ENCODE results near the gene MEIS1. TPM values are rescaled to one million over a fixed set of nuclear protein-coding genes. Genes with fewer than 3 reads are reported as not detected.

Gene MEIS1
- total RNA-seq, 3 donors from 2014 or later (not counting 1 experiment from before 2014, with no cell fraction given): 2.0 to 5.4 (median 3.6) TPM

- H3K4me3 ChIP-seq (ENCODE audit: low read length): no peak overlapping the region
- no peak overlapping the region for H3K27ac ChIP-seq (ENCODE audit: low read length)
- H3K27me3 ChIP-seq (ENCODE audit: control insufficient read depth, insufficient read depth, low read length): no peaks in the 10 kb centered on the region
- intact Hi-C loops (cut with micrococcal nuclease): no loop called here
- H3K4me3 Mint-ChIP-seq: no peak overlapping the region
- TF ChIP-seq, protein P1, sequence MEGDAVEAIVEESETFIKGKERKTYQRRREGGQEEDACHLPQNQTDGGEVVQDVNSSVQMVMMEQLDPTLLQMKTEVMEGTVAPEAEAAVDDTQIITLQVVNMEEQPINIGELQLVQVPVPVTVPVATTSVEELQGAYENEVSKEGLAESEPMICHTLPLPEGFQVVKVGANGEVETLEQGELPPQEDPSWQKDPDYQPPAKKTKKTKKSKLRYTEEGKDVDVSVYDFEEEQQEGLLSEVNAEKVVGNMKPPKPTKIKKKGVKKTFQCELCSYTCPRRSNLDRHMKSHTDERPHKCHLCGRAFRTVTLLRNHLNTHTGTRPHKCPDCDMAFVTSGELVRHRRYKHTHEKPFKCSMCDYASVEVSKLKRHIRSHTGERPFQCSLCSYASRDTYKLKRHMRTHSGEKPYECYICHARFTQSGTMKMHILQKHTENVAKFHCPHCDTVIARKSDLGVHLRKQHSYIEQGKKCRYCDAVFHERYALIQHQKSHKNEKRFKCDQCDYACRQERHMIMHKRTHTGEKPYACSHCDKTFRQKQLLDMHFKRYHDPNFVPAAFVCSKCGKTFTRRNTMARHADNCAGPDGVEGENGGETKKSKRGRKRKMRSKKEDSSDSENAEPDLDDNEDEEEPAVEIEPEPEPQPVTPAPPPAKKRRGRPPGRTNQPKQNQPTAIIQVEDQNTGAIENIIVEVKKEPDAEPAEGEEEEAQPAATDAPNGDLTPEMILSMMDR (IDR thresholded peaks at IDR 0.05): no peak
- no peaks in the 10 kb centered on the region for H3K9me3 ChIP-seq (ENCODE audit: control insufficient read depth, insufficient read depth, low read length)
- no peaks in the 10 kb centered on the region for H3K4me1 Mint-ChIP-seq
- H3K4me1 ChIP-seq (ENCODE audit: control insufficient read depth, insufficient read depth, low read length): no peaks in the 10 kb centered on the region
- ATAC-seq: no peak
- DNase-seq: no peak
- H3K27ac Mint-ChIP-seq: no peak overlapping the region
- WGBS (ENCODE audit: insufficient coverage): 29% methylated on average over 4 of the region's 6 CpGs
- no peaks in the 10 kb centered on the region for H3K36me3 Mint-ChIP-seq
- H3K9me3 Mint-ChIP-seq: no peaks in the 10 kb centered on the region
- H3K27me3 Mint-ChIP-seq (ENCODE audit: low read depth in 2 of 2): peaks cover 0 to 8% of the 10 kb centered on the region in 2 donors
- no peaks in the 10 kb centered on the region for H3K36me3 ChIP-seq (ENCODE audit: control insufficient read depth, insufficient read depth, low read length)
Observed at GRCh38 chr2:66522611-66523376, 87.9 kb downstream of the MEIS1 start.

- H3K27me3 ChIP-seq (ENCODE audit: control insufficient read depth, insufficient read depth, low read length): no peaks in the 10 kb centered on the region
- H3K4me1 Mint-ChIP-seq: no peaks in the 10 kb centered on the region
- H3K4me3 ChIP-seq (ENCODE audit: low read length): no peak overlapping the region
- no peak overlapping the region for H3K4me3 Mint-ChIP-seq
- TF ChIP-seq, protein P1 (IDR thresholded peaks at IDR 0.05): no peak
- H3K9me3 ChIP-seq (ENCODE audit: control insufficient read depth, insufficient read depth, low read length): no peaks in the 10 kb centered on the region
- H3K36me3 ChIP-seq (ENCODE audit: control insufficient read depth, insufficient read depth, low read length): no peaks in the 10 kb centered on the region
- no peaks in the 10 kb centered on the region for H3K36me3 Mint-ChIP-seq
- ATAC-seq: no peak
- H3K4me1 ChIP-seq (ENCODE audit: control insufficient read depth, insufficient read depth, low read length): no peaks in the 10 kb centered on the region
- 92% methylated on average over 4 of the region's 5 CpGs for WGBS (ENCODE audit: insufficient coverage)
- no peak for DNase-seq
- peaks cover 0 to 8% of the 10 kb centered on the region in 2 donors for H3K27me3 Mint-ChIP-seq (ENCODE audit: low read depth in 2 of 2)
- no peak overlapping the region for H3K27ac Mint-ChIP-seq
- H3K9me3 Mint-ChIP-seq: no peaks in the 10 kb centered on the region
- H3K27ac ChIP-seq (ENCODE audit: low read length): no peak overlapping the region
- intact Hi-C loops (cut with micrococcal nuclease): no loop called here
Observed at GRCh38 chr2:66523377-66523969, 88.5 kb downstream of the MEIS1 start.

DNA sequence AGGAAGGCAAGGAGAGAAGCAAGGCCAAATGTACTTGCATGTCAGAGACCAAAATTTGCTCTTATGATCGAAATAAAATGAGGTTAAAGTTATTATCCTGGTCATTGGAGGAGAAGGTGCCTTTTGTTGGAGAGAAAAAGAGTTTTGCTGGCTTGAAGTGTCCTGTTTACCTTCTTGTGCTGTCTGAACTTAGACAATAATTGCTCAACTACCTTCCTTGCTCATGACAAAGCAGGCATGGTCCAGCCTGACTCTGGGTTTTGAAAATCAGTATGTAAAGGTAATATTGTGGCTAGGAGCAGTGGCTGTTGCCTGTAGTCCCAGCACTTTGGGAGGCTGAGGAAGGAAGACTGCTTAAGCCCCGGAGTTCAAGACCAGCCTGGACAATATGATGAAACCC is 89.1 kb downstream of the MEIS1 start:
- Histone ChIP-seq H3K27ac (ENCODE audit: low read length) (no peak overlapping the region), H3K4me1 (ENCODE audit: control insufficient read depth, insufficient read depth, low read length) (no peaks in the 10 kb centered on the region), H3K9me3 (ENCODE audit: control insufficient read depth, insufficient read depth, low read length) (no peaks in the 10 kb centered on the region), H3K36me3 (ENCODE audit: control insufficient read depth, insufficient read depth, low read length) (no peaks in the 10 kb centered on the region), H3K4me3 (ENCODE audit: low read length) (no peak overlapping the region), H3K27me3 (ENCODE audit: control insufficient read depth, insufficient read depth, low read length) (no peaks in the 10 kb centered on the region)
- Mint-ChIP-seq H3K4me1 (no peaks in the 10 kb centered on the region), H3K4me3 (no peak overlapping the region), H3K27me3 (ENCODE audit: low read depth in 2 of 2) (peaks cover 2 to 8% of the 10 kb centered on the region in 2 donors), H3K36me3 (no peaks in the 10 kb centered on the region), H3K27ac (no peak overlapping the region), H3K9me3 (no peaks in the 10 kb centered on the region)
- 76% methylated on average over 1 of the region's 2 CpGs for WGBS (ENCODE audit: insufficient coverage)
- intact Hi-C loops (cut with micrococcal nuclease): no loop called here
- DNase-seq (no peak), ATAC-seq (no peak)
- TF ChIP-seq, protein P1 (IDR thresholded peaks at IDR 0.05): no peak

All from natural killer cell (primary cell).